Activated effector memory CD4-positive, alpha-beta T cell treated with anti-CD3 and anti-CD28 coated beads, Interleukin-2, amount 50 U/mL, for 16 hours (primary cell): ENCODE results near the gene DOCK4.

Experiments
- DNase-seq: peaks from one replicate; pipeline ENCODE4 v3.0.0-alpha.2; 2020

DOCK4 gene

GRCh38 chr7:112154690-112155089 lies 51.5 kb downstream of the DOCK4 start:
- no peak for DNase-seq

- DNase-seq = no peak
These were observed 54.0 kb downstream of the DOCK4 start for GRCh38 chr7:112152186-112152585.

GRCh38 chr7:112150823-112151641 lies 55.2 kb downstream of the DOCK4 start:
- no peak for DNase-seq

GRCh38 chr7:112149734-112150133 lies 56.5 kb downstream of the DOCK4 start:
- DNase-seq = no peak

GRCh38 chr7:112147793-112148361 lies 58.3 kb downstream of the DOCK4 start:
- no peak for DNase-seq

- no peak for DNase-seq
These were observed 61.0 kb downstream of the DOCK4 start for GRCh38 chr7:112145206-112145605.

- no peak for DNase-seq
These were observed 61.7 kb downstream of the DOCK4 start for GRCh38 chr7:112144284-112145059.

GRCh38 chr7:112143582-112143981 lies 62.6 kb downstream of the DOCK4 start:
- DNase-seq = no peak

GRCh38 chr7:112143136-112143535 lies 63.1 kb downstream of the DOCK4 start:
- DNase-seq = no peak

GRCh38 chr7:112140600-112140999 lies 65.6 kb downstream of the DOCK4 start:
- no peak for DNase-seq

GRCh38 chr7:112138938-112139337 lies 67.3 kb downstream of the DOCK4 start:
- DNase-seq = no peak

- DNase-seq = no peak
These were observed 67.8 kb downstream of the DOCK4 start for GRCh38 chr7:112138325-112138852.

GRCh38 chr7:112137141-112138101 lies 68.8 kb downstream of the DOCK4 start:
- DNase-seq = no peak

GRCh38 chr7:112136271-112137008 lies 69.8 kb downstream of the DOCK4 start:
- DNase-seq = no peak

- no peak for DNase-seq
These were observed 70.4 kb downstream of the DOCK4 start for GRCh38 chr7:112135815-112136214.

- DNase-seq = no peak
These were observed 72.2 kb downstream of the DOCK4 start for GRCh38 chr7:112134039-112134438.

GRCh38 chr7:112133328-112133727 lies 72.9 kb downstream of the DOCK4 start:
- DNase-seq = no peak

GRCh38 chr7:112132051-112132694 lies 74.0 kb downstream of the DOCK4 start:
- no peak for DNase-seq

- DNase-seq = no peak
These were observed 75.3 kb downstream of the DOCK4 start for GRCh38 chr7:112130729-112131410.

- DNase-seq = no peak
These were observed 76.4 kb downstream of the DOCK4 start for GRCh38 chr7:112129655-112130323.
